Activated T-cell treated with anti-CD3 and anti-CD28 coated beads for 24 hours (primary cell): Measurements from ENCODE around the gene DCLK3.

ENCODE experiments used
- DNase-seq: peaks from one replicate; pipeline ENCODE4 v3.0.0-alpha.2; 2020; ENCODE audit warnings: low read depth

The DCLK3 gene

DNA sequence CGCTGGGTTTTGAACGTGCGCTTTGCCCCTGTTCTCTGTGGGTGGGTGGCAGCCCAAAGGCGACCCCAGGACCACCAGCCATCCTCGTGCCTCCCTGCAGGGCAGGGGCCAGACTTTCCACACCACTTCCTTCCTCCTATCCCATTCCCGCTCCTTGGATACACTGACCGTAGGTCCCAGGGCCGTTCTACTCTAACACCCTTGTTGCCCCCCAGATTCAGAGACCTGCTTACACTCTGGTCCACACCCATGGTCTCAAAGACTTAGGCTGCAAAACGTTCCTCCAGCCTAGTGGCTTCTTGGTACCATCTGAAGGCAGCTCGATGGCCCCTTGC lies 318 bp upstream of the DCLK3 start:
- no peak for DNase-seq

DNA sequence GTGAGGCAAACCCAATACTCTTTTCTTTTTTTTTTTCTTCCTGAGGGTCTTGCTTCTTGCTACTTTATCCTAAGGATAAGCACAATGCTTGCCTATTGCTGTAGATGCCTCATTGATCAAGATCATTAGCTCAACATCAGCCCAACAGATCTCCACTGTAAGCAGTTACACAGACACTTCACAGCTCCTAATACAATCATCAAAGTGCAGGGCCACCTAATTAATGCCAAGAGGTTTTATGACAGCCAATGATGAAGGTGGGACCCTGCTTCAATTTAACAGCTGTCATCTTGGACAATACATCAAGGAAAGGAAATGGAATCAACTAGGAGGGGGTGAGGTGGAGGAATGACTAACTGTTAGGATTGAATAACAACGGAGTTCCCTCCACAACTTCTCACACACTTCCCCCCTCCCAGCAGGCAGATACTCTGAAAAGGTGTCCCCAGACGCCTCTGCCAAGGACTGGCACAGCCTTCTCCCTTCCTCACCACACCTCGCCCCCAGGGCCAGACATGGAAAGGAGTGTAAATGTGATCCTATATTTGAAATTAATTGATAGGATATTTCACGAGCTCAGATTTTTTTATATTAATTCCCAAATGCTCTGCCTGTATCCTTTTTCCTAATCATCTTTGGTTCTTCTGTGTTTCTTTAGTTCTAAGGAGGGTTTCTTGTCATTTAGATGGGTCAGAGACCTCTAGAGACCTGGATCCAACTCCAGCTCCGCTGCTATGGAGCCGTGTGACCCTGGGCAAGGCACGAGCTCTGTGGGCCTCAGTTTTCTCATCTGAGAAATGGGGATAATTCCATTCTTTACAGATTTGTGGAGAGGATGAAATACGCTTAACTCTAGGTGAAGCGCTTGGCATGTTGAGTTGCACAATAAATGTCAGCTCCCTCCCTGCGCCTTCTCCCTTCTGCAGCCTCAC lies 1.2 kb downstream of the DCLK3 start:
- no peak for DNase-seq

DNA sequence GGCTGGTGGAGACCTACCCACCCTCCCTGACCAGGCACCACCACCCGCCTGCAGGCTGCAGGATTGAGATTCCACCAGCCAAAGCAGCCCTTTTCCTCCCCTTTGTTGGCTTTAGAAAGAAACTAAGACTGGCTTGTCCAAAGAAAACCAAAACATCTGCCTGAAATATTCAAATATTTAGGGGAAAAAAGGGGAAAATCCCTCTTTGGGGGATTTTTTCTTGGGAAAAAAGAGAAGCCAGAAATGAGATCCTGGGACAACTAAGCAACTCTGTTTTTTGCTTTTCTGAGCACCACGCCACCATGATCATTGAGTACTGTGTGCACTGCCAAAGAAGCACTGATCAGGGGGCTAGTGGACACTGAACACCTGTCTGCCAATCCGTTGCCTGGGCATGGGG lies 2.6 kb downstream of the DCLK3 start:
- no peak for DNase-seq

DNA sequence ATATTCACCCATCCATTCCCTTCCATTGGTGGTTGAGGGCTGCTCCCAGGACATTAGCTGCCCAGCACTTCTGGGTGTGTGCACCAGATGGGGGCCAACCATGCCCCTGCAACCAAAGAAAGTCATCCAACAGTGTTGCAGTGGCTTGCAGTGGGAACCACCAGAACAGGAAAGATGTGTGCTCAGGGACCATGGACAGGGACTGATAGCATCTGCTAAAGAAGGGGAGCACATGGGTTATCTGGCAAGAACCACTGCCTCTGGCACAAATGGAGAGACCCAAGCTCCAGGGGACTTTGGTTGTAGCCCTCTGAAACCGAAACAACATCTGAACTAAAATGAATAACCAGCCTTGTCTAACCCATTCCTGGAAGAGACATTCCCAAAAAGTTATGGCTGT lies 8.1 kb downstream of the DCLK3 start:
- DNase-seq = no peak

DNA sequence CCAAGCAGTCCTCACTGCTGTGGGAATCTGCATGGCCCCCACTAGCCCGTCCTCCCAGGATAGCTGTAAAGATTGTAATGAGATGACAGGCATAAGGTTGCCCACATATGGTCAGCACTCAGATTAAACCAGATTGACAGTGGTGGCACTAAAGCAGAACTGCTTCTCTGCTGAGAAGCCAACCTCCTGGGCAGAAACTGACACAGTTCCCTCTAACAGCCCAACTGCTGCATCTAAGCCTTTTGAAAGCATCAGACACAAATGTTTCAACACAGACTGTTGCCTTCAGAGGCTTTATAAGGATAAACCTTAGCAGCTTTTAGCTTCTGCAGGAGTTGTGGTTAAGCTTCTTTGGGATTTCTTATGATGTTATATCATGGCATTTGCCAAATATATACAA lies 13.0 kb downstream of the DCLK3 start:
- no peak for DNase-seq

DNA sequence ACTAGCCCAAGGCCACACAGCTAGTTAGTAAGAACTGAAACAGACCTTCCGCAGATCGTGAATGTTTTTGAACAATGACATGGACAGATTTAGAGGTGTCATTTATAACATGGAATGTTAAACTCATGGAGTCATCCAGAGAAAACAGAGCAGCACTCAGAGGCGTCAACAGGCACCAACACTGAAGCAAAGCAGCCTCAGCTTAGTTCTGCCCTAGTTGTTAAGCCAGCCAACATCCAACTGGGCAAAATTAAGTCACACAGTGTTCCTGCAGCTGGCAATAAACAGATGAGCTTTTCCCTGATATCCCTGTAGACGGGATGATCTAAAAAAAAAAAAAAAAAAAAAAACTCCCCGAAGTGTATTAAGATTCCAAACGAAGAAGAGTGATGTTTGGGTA lies 13.6 kb downstream of the DCLK3 start:
- DNase-seq = no peak

DNA sequence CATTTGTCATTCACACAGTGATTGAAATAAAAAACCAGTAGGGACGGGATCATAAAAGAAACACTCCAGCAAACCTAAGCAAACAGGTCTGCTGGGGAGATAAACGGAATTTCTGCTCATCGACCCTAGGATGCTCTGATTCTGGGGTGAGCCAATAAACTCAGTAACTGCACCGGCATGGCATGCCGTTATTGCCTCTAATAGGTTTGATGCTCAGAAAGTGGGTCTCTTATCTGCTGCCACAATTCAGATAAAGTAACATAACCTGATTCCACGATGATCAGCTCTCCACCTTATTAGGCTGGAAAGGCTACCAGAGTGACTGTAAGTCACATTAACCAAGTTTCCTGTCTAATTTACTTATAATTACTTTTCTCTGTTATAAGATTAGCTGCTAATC lies 19.6 kb downstream of the DCLK3 start:
- DNase-seq = no peak

DNA sequence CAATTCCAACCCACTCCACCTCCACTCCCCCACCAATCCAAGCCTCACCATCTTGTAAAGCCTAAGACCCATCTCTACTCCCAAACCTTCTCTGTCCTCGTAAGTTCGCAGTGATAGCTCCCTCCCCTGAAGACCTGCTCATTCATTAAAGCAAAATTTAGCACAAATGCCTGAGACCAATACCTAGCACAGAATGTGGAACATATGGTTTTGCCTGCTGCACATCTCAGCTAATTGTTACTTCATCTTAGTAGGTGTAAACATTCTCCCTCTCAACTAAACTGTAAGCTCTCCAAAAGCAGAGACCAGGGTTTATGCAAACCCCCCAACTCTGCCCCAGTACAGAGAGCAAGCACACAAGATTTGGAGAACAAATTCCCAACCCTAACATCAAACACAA lies 20.5 kb downstream of the DCLK3 start:
- DNase-seq = no peak

DNA sequence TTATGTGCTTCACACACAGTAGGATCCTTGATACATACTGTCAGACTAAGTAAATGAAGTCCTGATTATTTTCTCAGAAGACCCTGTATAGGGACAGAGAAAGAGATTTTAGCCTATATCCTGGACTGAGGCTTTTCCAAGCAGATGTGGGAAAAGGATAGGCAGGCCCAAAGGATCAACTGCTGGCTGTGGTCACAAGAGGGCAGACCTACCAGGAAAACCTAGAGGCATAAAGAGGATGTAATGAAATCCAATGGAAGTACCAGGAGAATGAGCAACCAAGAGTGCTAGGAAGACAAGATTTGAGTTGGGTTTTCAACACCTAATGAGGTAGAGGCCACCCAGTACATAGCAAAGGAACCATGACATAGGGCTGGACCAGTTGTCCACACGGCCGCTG lies 23.1 kb downstream of the DCLK3 start:
- no peak for DNase-seq

DNA sequence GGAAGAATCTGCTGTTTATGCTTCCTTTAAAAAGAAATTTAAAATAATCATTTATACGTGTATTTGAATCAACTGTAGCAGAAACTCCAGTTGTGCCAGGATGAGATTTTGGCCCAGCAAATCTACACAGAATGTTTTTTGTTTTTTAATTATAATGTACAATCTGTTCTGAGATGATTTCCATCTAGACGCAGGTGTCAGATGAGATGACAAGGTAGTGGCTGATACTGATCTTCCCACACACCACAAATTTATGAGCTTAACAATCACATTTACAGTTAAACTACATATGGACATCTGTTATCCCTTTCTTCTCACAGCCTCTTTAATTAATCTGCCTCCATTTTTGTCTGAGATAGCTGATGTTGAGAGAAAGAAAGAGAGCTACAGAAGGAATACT lies 23.6 kb downstream of the DCLK3 start:
- no peak for DNase-seq

DNA sequence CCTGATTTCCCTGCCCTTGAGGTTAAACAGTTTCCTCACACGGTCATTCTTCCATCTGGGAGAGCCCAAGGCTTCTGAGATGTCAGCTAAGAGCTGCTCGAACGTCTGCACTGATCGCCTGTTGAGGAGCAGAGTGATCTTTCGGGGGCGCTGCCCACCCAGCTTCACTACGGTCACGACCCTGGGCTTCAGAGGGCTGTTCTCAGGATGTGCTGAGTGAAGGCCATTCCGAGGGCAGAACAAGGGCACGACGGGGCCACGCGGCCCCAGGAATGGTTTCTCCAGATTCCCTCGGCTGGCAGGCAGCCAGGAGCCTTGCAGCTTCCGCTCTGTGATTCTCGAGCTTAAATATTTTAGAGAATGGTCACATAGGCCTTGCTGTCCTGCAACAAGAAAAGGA lies 25.7 kb downstream of the DCLK3 start:
- no peak for DNase-seq

DNA sequence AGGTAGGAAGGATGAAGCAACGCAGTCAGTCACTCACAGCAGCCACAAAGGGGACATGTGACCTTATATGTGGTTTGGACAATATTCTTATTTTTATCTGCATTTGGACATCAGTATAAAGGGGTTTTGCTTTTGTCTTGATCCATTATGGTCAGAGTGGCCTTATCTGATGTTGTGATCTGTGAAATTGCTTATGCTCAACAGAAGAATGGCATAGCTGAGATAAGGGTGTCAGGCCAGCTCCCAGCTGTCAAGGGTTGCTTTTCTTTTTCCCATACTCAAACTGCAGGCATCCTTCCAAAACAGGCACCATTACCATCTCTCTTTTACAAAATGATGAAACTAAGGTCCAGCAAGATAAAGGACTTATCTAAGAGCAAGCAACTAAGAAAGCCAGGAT lies 28.1 kb downstream of the DCLK3 start:
- DNase-seq = no peak

DNA sequence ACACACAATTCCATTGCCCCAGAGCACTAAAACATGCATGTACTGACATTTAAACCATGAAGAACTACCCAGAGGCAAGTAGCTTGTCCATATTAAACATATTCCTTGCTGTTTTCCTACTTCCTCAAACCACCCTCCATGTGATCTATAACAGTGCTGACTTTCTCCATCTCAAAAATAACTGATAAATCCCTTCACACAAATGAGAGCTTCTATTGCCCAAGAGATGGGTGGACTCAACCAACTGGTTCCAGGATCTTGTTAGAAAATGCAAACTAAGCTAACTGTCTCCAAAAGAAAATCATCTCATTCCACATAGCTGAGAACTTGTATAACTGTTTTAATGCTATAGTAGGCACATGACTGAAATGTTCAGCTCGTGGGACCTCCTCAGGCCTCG lies 29.6 kb downstream of the DCLK3 start:
- DNase-seq = no peak

DNA sequence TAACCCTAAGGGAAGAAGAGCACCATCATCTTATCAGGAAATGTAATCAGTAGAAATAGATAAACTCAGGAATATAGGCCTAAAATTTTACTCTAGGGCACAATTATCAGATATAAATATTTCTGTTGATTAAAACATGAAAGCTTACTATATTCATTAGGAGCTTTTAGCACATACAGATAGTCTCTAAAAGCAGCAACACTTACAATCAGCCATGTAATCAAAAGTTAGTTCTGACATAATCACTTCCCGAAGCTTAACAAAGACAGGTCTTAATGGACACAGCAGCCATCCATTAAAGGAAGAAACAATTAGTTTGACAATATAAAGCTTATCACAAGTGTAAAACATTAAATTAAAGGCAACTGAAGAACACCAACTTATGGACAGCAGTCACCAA lies 30.6 kb downstream of the DCLK3 start:
- DNase-seq = no peak

DNA sequence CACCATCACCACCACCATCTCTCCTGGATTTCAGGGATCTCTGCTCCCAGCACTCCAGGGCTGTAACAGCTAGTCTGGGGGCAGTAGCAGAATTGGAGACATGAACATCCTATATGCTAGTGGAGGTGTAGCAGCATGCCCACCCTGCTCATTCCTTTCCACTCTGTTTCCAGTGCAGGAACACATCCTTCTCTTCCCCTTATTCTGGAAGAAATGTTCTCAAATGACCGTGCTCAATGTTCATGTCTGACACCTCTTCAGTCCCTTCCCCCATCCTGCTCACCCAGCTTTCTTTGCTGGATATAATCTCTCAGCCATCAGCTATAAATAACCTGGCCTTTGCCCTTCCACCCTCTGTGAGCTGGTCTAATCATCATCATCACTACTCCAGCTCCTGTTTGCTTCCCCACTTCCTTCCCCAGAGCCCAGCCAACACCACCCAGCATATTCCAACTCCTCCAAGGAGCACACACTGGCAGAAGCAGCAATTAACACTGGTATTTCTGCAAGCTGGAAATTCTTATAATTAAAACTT lies 31.1 kb downstream of the DCLK3 start:
- no peak for DNase-seq

DNA sequence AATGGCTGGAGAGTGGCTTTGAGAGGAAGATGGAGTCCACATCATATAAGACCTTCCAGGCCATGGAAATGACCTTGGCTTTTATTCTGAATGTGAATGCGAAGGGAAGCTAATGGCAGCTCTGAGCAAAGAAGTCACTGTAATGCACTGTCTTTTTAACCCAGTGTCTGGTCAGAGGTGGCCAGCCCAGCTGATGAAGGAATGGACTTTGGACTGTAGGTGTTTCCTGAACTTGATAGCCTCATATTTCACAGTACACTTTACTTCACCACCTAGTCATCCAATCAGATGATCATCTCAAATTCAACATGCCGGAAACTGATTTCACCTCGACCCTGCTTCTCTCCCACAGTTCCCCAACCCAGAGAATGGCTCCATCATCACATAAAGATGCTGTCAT lies 33.4 kb downstream of the DCLK3 start:
- DNase-seq = no peak

DNA sequence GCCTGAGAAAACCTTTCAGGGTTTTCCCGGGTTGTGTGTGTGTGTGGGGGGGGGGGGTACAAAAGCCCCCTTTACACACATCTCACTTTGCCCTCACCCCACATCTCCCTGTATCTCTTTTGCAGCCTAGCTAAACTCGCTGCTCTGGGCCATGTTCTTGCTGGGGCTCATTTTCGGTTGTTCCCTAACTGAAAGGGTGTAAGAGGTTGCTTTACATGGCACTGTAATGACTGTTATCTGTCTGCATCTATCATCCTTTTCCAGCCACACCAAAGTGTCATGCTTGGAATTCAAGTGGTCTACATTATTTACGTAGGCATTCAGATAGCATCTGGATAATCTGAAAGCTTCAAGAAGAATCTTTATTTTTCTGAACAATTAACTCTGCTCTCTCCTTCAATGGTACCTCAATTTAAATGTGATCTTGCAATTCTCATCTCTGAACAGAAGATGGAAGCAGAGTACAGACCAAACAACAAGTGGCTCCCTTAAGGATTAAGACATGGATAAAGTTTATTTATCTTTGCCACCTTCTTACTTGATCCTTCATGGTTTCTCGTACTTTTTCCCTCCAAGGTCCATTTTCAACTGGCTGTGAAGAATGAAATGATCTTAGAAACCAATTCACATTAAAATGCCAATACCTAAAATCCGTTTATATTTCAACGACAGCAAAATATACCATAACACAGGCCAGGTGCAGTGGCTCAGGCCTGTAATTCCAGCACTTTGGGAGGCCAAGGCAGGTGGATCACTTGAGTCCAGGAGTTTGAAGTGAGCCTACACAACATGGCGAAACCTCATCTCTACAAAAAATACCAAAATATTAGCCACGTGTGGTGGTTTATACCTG lies 34.9 kb downstream of the DCLK3 start:
- no peak for DNase-seq

DNA sequence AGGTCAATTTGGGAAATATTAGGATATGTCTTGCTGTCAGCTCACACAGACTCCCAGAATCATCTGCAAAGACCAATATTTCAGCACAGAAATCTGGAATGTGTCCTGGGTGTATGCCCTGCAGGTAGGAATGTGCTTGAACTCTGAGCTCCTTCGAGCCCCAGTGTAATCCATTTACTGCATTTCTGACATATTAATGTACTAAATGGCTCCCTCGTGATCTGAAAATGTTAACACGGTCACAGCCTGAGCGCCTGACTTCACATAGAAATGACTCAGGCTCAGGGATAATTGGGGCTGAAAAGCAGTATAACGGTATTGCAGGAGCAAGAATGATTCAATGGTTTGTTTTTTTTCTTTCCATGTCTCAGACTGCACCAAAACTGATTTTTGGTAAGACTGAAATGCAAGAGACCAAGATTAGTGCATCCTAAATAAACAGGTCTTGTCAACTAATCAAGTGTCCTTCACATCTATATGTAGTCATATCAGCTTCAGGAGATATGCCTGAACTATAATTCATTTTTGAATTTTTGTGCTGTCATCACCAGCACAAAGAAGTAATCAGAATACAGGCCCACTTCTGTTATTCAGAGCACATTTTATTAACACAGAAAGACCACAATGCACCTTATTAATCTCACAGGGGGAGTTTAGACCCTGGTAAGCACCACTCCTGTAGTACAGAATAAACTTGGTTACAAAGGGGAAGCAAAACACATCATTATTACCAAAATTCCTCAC lies 49.8 kb downstream of the DCLK3 start:
- no peak for DNase-seq

DNA sequence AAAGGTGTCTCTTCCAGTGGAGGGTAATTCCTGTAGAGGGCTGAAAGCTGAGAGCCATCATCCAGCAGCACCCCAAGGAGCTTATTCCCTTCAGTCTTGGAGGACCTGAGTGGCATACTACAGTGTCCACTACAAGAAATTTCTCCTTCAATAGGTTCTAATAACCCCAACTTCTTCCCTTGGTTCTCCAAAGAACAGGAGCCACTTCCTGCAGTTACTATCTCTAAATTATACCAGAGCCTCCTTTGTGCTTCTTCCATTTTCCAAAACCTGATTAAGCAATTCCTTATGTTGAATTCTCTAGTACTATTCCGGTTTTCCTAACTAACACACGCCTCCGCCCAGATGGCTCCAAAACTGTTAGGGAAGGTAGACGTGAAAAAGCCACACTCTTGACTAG lies 50.4 kb downstream of the DCLK3 start:
- DNase-seq = no peak

DNA sequence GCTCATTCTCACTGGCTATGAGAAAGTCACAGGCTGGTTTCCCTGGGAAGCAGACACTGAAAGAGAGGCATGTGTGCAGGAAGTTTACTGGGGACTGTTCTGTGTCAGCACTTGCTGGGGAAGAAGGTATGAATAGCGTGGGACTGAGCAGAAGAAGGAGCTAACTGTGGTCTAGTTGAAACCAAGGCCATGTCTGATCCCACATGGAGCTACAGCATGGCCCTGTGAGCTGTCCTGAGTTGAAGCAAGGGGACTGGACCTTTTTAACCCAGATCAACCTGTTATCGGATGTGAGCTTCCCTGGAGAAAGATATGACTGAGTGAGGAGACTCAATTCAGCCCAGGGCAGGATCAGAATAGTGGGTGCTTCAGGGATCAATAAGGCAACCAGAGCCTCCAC lies 53.7 kb downstream of the DCLK3 start:
- DNase-seq = no peak

DNA sequence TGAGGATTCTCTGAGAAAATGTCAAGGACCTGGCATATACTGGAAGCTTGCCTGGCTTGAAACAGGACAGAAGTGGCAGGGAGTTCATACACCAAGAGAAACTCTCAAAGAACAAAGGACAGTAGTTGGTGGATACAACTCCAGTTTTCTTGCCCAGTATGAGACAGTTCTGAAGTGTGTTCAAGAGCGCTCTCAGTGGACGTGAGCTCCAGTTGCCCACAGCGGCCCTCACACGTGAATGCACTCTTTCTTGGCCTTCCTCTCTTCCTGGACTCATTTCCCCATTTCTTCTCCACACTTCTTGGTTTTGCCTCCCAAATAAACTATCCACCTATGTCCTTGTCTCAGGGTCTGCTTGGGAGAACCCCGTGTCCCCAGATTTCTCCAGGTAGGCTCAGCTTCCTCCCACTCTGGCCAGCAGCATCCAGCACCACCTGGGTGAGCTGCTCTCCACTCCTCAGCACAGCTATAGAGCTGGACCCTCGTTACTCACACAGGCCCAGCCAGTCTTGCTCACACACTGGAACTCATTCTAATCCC lies 54.5 kb downstream of the DCLK3 start:
- no peak for DNase-seq

DNA sequence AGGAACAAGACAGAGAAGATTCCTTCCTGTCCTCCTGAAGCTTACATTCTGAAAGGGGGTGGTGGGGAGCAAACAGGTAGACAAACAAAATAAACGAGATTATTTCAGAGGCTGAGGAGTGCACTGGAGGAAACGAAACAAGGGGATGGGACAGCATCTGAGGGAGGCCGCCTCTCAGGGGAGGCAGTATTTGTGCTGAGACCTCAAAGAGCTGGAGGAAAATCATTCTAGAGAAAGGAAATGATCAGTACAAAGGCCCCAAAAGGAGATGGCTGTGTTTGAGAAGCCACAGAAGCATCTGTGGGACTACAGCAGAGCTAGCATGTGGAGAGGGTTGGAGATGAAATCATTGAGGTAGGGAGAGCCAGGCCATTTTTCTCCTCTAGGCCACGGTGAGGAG lies 55.1 kb downstream of the DCLK3 start:
- no peak for DNase-seq
